Measurements from ENCODE around the gene COA1. TPM values are rescaled to one million over a fixed set of nuclear protein-coding genes. Genes with fewer than 3 reads are reported as not detected.

The COA1 gene
- total RNA-seq, 2 donors from 2014 or later: 104 to 144 TPM

GRCh38 chr7:43771573-43771972 lies 42.2 kb upstream of the COA1 start:
- no peaks in the 10 kb centered on the region for H3K9me3 ChIP-seq (ENCODE audit: control insufficient read depth, low read length)
- H3K27ac ChIP-seq (ENCODE audit: low read depth, low read length): no peak overlapping the region
- peaks cover 12% of the 10 kb centered on the region for H3K27me3 ChIP-seq (ENCODE audit: control insufficient read depth, insufficient read depth, low read length, poor library complexity, severe bottlenecking)
- H3K4me3 ChIP-seq (ENCODE audit: low read length): no peak overlapping the region
- Mint-ChIP-seq H3K27ac (no peak overlapping the region), H3K4me1 (peaks cover 42% of the 10 kb centered on the region), H3K4me3 (no peak overlapping the region), H3K27me3 (ENCODE audit: insufficient read depth) (peaks cover 3% of the 10 kb centered on the region), H3K9me3 (peaks cover 16% of the 10 kb centered on the region), H3K36me3 (ENCODE audit: low read depth) (peaks cover 13% of the 10 kb centered on the region)
- TF ChIP-seq CTCF (conservative IDR thresholded peaks at IDR 0.05): no peak
- H3K36me3 ChIP-seq (ENCODE audit: control insufficient read depth, insufficient read depth, low read length): no peaks in the 10 kb centered on the region
- 85 to 90% methylated on average over 3 of the region's 3 CpGs for WGBS, 2 experiments (ENCODE audit: insufficient coverage in 1 of 2, insufficient read length in 1 of 2)
- no peak for DNase-seq
- H3K9ac ChIP-seq (ENCODE audit: extremely low read depth, low read length, poor library complexity, severe bottlenecking): no peak overlapping the region
- peaks cover 8% of the 10 kb centered on the region for H3K4me1 ChIP-seq (ENCODE audit: control insufficient read depth, insufficient read depth, low read length)

DNA sequence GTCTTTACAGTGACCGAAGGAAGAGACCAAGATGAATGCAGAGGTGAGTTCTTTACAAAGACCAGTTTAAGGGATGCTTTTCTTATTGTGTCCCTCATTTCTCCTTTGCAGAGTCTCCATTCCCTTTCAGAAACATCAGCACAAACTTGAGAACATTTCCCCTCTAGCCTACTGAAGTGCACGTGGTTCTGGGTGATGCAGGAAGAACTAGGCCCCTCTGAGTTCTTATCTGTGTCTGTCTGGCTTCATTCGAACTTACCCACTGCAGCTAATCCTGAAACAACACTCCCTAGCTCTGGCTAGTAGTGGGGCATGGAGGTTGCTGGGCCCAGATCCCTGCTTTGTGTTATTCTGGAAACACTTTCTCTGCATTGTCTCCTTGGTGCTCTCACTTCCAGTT lies 41.8 kb upstream of the COA1 start:
- Histone ChIP-seq H3K9me3 (ENCODE audit: control insufficient read depth, low read length) (no peaks in the 10 kb centered on the region), H3K4me3 (ENCODE audit: low read length) (no peak overlapping the region), H3K36me3 (ENCODE audit: control insufficient read depth, insufficient read depth, low read length) (no peaks in the 10 kb centered on the region), H3K27me3 (ENCODE audit: control insufficient read depth, insufficient read depth, low read length, poor library complexity, severe bottlenecking) (peaks cover 13% of the 10 kb centered on the region), H3K27ac (ENCODE audit: low read depth, low read length) (no peak overlapping the region), H3K9ac (ENCODE audit: extremely low read depth, low read length, poor library complexity, severe bottlenecking) (no peak overlapping the region), H3K4me1 (ENCODE audit: control insufficient read depth, insufficient read depth, low read length) (peaks cover 8% of the 10 kb centered on the region)
- peaks cover 44% of the 10 kb centered on the region for H3K4me1 Mint-ChIP-seq
- H3K36me3 Mint-ChIP-seq (ENCODE audit: low read depth): peaks cover 11% of the 10 kb centered on the region
- H3K4me3 Mint-ChIP-seq: no peak overlapping the region
- TF ChIP-seq CTCF (conservative IDR thresholded peaks at IDR 0.05): no peak
- 60 to 81% methylated on average over 2 to 3 of the region's 3 CpGs for whole genome bisulfite sequencing, 2 experiments (ENCODE audit: insufficient coverage in 1 of 2, insufficient read length in 1 of 2)
- H3K27ac Mint-ChIP-seq: no peak overlapping the region
- peaks cover 12% of the 10 kb centered on the region for H3K9me3 Mint-ChIP-seq
- no peak for DNase-seq
- peaks cover 3% of the 10 kb centered on the region for H3K27me3 Mint-ChIP-seq (ENCODE audit: insufficient read depth)

- Histone ChIP-seq H3K27ac (ENCODE audit: low read depth, low read length) (no peak overlapping the region), H3K9me3 (ENCODE audit: control insufficient read depth, low read length) (no peaks in the 10 kb centered on the region), H3K36me3 (ENCODE audit: control insufficient read depth, insufficient read depth, low read length) (no peaks in the 10 kb centered on the region), H3K9ac (ENCODE audit: extremely low read depth, low read length, poor library complexity, severe bottlenecking) (no peak overlapping the region), H3K27me3 (ENCODE audit: control insufficient read depth, insufficient read depth, low read length, poor library complexity, severe bottlenecking) (peaks cover 13% of the 10 kb centered on the region), H3K4me3 (ENCODE audit: low read length) (no peak overlapping the region), H3K4me1 (ENCODE audit: control insufficient read depth, insufficient read depth, low read length) (peaks cover 8% of the 10 kb centered on the region)
- no peak for DNase-seq
- H3K9me3 Mint-ChIP-seq: peaks cover 9% of the 10 kb centered on the region
- no peak overlapping the region for H3K4me3 Mint-ChIP-seq
- H3K27ac Mint-ChIP-seq: no peak overlapping the region
- peaks cover 11% of the 10 kb centered on the region for H3K36me3 Mint-ChIP-seq (ENCODE audit: low read depth)
- H3K27me3 Mint-ChIP-seq (ENCODE audit: insufficient read depth): peaks cover 3% of the 10 kb centered on the region
- WGBS, 2 experiments (ENCODE audit: insufficient coverage in 1 of 2, insufficient read length in 1 of 2): 89 to 96% methylated on average over 5 to 10 of the region's 10 CpGs
- no peak for TF ChIP-seq CTCF (conservative IDR thresholded peaks at IDR 0.05)
- H3K4me1 Mint-ChIP-seq: peaks cover 44% of the 10 kb centered on the region
Measured at GRCh38 chr7:43769791-43770465, 40.6 kb upstream of the COA1 start.
